Lung (tissue), 12 donors: ENCODE results near the gene TBL1Y. TPM values are rescaled to one million over a fixed set of nuclear protein-coding genes. Genes with fewer than 3 reads are reported as not detected.
A peak's percentile ranks its signal among the peaks of the same experiment; 100 is the strongest.
"Not testable (repeated sequence)": the region's sequence is repeated elsewhere in the genome, so short reads cannot be mapped to it uniquely, and the experiment has no call there.

ENCODE experiments used
- ATAC-seq: fragments of 200-7000 bp; cut with Tn5 transposase; one replicate; pipeline ENCODE4 v1.9.1; 2020; ENCODE audit warnings: moderate number of reproducible peaks; ENCODE audit not compliant: insufficient read depth, low FRiP score
- DNase-seq, 3 donors: peaks; one replicate each; pipeline ENCODE4 v3.0.0-alpha.2; 2013 to 2017
- H3K27ac ChIP-seq, 2 donors: one replicate each; pipeline ENCODE4 v1.5.1; 2013; ENCODE audit warnings: mild to moderate bottlenecking in 2 of 2, moderate library complexity in 2 of 2, control low read depth in 1 of 2, inconsistent platforms in 1 of 2, low read depth in 1 of 2, low read length in 1 of 2
- H3K27me3 ChIP-seq, 3 donors: one replicate each; pipeline ENCODE4 v1.5.1; 2013; ENCODE audit warnings: low read length in 2 of 3; ENCODE audit not compliant: control insufficient read depth in 3 of 3, insufficient read depth in 3 of 3
- H3K36me3 ChIP-seq, 4 donors: one replicate each; pipeline ENCODE4 v1.5.1; 2013; ENCODE audit warnings: low read length in 4 of 4, mild to moderate bottlenecking in 1 of 4, moderate library complexity in 1 of 4; ENCODE audit not compliant: control insufficient read depth in 4 of 4, insufficient read depth in 4 of 4
- H3K4me1 ChIP-seq, 5 donors: one replicate each; pipeline ENCODE4 v1.5.1; 2013; ENCODE audit warnings: low read length in 5 of 5, mild to moderate bottlenecking in 2 of 5, moderate library complexity in 1 of 5; ENCODE audit not compliant: control insufficient read depth in 5 of 5, insufficient read depth in 5 of 5
- H3K4me3 ChIP-seq: one replicate; pipeline ENCODE4 v1.5.1; 2013; ENCODE audit warnings: mild to moderate bottlenecking, control low read depth, moderate library complexity
- H3K9ac ChIP-seq, 2 donors: one replicate each; pipeline ENCODE4 v1.5.1; 2013; ENCODE audit warnings: low read length in 2 of 2, control low read depth in 1 of 2; ENCODE audit not compliant: insufficient read depth in 1 of 2
- H3K9me3 ChIP-seq, 4 donors: one replicate each; pipeline ENCODE4 v1.5.1; 2013; ENCODE audit warnings: low read length in 3 of 4, mild to moderate bottlenecking in 1 of 4, moderate library complexity in 1 of 4; ENCODE audit not compliant: control insufficient read depth in 4 of 4, insufficient read depth in 3 of 4
- CTCF ChIP-seq: IDR thresholded peaks from 2 replicates; pipeline ENCODE4 v1.5.1; 2012; ENCODE audit warnings: mild to moderate bottlenecking; ENCODE audit errors: control extremely low read depth, extremely low read depth
- WGBS, 2 donors: extraction: QIAGEN DNeasy Blood & Tissue Kit; methylation state at CpG; one replicate each; pipeline ENCODE4 v1.1.7; 2013; 5-methylcytosine and 5-hydroxymethylcytosine counted together
- polyA plus RNA-seq, 2 donors: library from polyadenylated mRNA; stranded (reverse); fragments of 200-250 nt; gene quantifications; one replicate each; pipeline ENCODE4 v1.2.1, GENCODE V29; 2013
- total RNA-seq, 2 donors: library from RNA; depleted of rRNA in 1 of 2; stranded (reverse); fragments of >200 nt in 1 of 2; gene quantifications; one replicate each; pipeline ENCODE4 v1.2.1, GENCODE V29; 2014 to 2021
- donor health status: control.
- donor health status: control.
- donor health status: Bipolar disorder and iron deficiency.
- donor health status: healthy.
- donor health status: DM: yes; HTN: yes; CAD: no.

TBL1Y gene
- total and polyA plus RNA-seq, 4 donors = 0.18 TPM; not detected in 3

- Histone ChIP-seq H3K4me3 (no peak overlapping the region), H3K9me3 (no peaks in the 10 kb centered on the region), H3K27me3 (no peaks in the 10 kb centered on the region), H3K9ac (no peak overlapping the region), H3K4me1 (no peaks in the 10 kb centered on the region), H3K27ac (no peak overlapping the region), H3K36me3 (no peaks in the 10 kb centered on the region)
- no peak for TF ChIP-seq CTCF
- ATAC-seq (no peak), DNase-seq (no peak)
- 69% methylated on average over 1 of the region's 1 CpG; no CpG with 5 or more reads in 1 of the 2 donors for WGBS, 2 donors
These were observed 2.9 kb upstream of the TBL1Y start for GRCh38 chrY:6907591-6907990.

- not testable (repeated sequence) for H3K9ac ChIP-seq, H3K27ac ChIP-seq, H3K4me1 ChIP-seq, DNase-seq, H3K9me3 ChIP-seq, H3K4me3 ChIP-seq, H3K27me3 ChIP-seq, H3K36me3 ChIP-seq, ATAC-seq
- 72% methylated on average over 6 of the region's 6 CpGs; no CpG with 5 or more reads in 1 of the 2 donors for WGBS, 2 donors
These were observed 2.5 kb upstream of the TBL1Y start for GRCh38 chrY:6908021-6908420.

- no peak overlapping the region for H3K4me3 ChIP-seq
- no peak for TF ChIP-seq CTCF
- peak in 1 of 3 donors; percentile 61 for DNase-seq
- no peaks in the 10 kb centered on the region for H3K36me3 ChIP-seq
- H3K27ac ChIP-seq = no peak overlapping the region
- H3K9ac ChIP-seq = no peak overlapping the region
- WGBS, 2 donors = 0% methylated on average over 14 of the region's 14 CpGs; no CpG with 5 or more reads in 1 of the 2 donors
- no peaks in the 10 kb centered on the region for H3K27me3 ChIP-seq
- H3K9me3 ChIP-seq = no peaks in the 10 kb centered on the region
- ATAC-seq = no peak
- H3K4me1 ChIP-seq = no peaks in the 10 kb centered on the region
These were observed 1.4 kb upstream of the TBL1Y start for GRCh38 chrY:6909118-6909521.

GRCh38 chrY:6909856-6910255 lies 641 bp upstream of the TBL1Y start:
- no peaks in the 10 kb centered on the region for H3K4me1 ChIP-seq
- 2% methylated on average over 6 of the region's 14 CpGs; no CpG with 5 or more reads in 1 of the 2 donors for WGBS, 2 donors
- DNase-seq (peak in 1 of 3 donors; percentile 2), ATAC-seq (no peak)
- no peaks in the 10 kb centered on the region for H3K9me3 ChIP-seq
- no peak overlapping the region for H3K27ac ChIP-seq
- no peak overlapping the region for H3K4me3 ChIP-seq
- no peak overlapping the region for H3K9ac ChIP-seq
- no peaks in the 10 kb centered on the region for H3K36me3 ChIP-seq
- H3K27me3 ChIP-seq = no peaks in the 10 kb centered on the region
- TF ChIP-seq CTCF = no peak
